NB4 (cell line): ENCODE data around the gene CNTD1.

Source experiments
- CTCF ChIP-seq: IDR thresholded peaks from one replicate; pipeline ENCODE4 v1.5.1; 2012; ENCODE audit warnings: low read depth, low read length
- MAX ChIP-seq: IDR thresholded peaks from 2 replicates; pipeline ENCODE4 v1.6.1; 2011; ENCODE audit warnings: low read depth, low read length
- POLR2A ChIP-seq: IDR thresholded peaks from 2 replicates; pipeline ENCODE4 v1.6.1; 2011; ENCODE audit warnings: mild to moderate bottlenecking; ENCODE audit not compliant: insufficient read length; ENCODE audit errors: extremely low read depth

GRCh38 chr17:42844271-42844670, 45.6 kb downstream of the CNTD1 start, which contains the start of gene AOC2:
- TF ChIP-seq POLR2A (no peak), CTCF (no peak), MAX (no peak)
